Bronchial epithelial cell (primary cell): ENCODE measurements around the gene SERHL2. TPM values are rescaled to one million over a fixed set of nuclear protein-coding genes. Genes with fewer than 3 reads are reported as not detected.
A peak's percentile ranks its signal among the peaks of the same experiment; 100 is the strongest.

Experiments
- DNase-seq: peaks from one replicate; pipeline ENCODE4 v3.0.0-alpha.2; 2010; ENCODE audit warnings: low read depth
- FAIRE-seq: peaks from 2 replicates; lab custom pipeline; 2011; peaks lifted over from hg19 to GRCh38; lab: Jason Lieb, UNC
- H3K27me3 ChIP-seq: 2 replicates; pipeline ENCODE4 v1.5.1; 2011; ENCODE audit warnings: low read length; ENCODE audit not compliant: control insufficient read depth, insufficient read depth
- H3K36me3 ChIP-seq: 2 replicates; pipeline ENCODE4 v1.5.1; 2011; ENCODE audit warnings: low read length; ENCODE audit not compliant: control insufficient read depth, insufficient read depth
- H3K4me3 ChIP-seq: 2 replicates; pipeline ENCODE4 v1.5.1; 2011; ENCODE audit warnings: mild to moderate bottlenecking, low read depth, low read length, control low read depth
- CTCF ChIP-seq: IDR thresholded peaks from 2 replicates; pipeline ENCODE4 v1.5.1; 2011; ENCODE audit warnings: mild to moderate bottlenecking, moderate library complexity, low read length, control low read depth, inconsistent platforms; ENCODE audit not compliant: insufficient read depth, severe bottlenecking
- total RNA-seq: library from RNA; depleted of rRNA; stranded (reverse); fragments of >200 nt; gene quantifications from 2 replicates; pipeline ENCODE4 v1.2.1, GENCODE V29; 2014

SERHL2 gene
- total RNA-seq, 1 donor from 2014 or later: 0.79 TPM

GRCh38 chr22:42619261-42620063 lies 65.7 kb downstream of the SERHL2 start:
- no peak for TF ChIP-seq CTCF
- Histone ChIP-seq H3K27me3 (no peaks in the 10 kb centered on the region), H3K36me3 (peaks cover 20% of the 10 kb centered on the region), H3K4me3 (no peak overlapping the region)
- DNase-seq (no peak), FAIRE-seq (no peak)

- no peak for TF ChIP-seq CTCF
Observed at GRCh38 chr22:42620084-42620483, 66.3 kb downstream of the SERHL2 start.

GRCh38 chr22:42621505-42622002 lies 67.8 kb downstream of the SERHL2 start:
- H3K27me3 ChIP-seq: no peaks in the 10 kb centered on the region
- no peak overlapping the region for H3K4me3 ChIP-seq
- DNase-seq (peak; percentile 47), FAIRE-seq (peak; percentile 75)
- TF ChIP-seq CTCF: peak; percentile 89
- H3K36me3 ChIP-seq: peaks cover 22% of the 10 kb centered on the region

More at GRCh38 chr22:42620084-42620483, 66.3 kb downstream of the SERHL2 start:
- FAIRE-seq (no peak), DNase-seq (no peak)
- Histone ChIP-seq H3K4me3 (no peak overlapping the region), H3K36me3 (peaks cover 20% of the 10 kb centered on the region), H3K27me3 (no peaks in the 10 kb centered on the region)

GRCh38 chr22:42622061-42622710 lies 68.4 kb downstream of the SERHL2 start:
- DNase-seq (no peak), FAIRE-seq (no peak)
- Histone ChIP-seq H3K4me3 (no peak overlapping the region), H3K36me3 (peaks cover 28% of the 10 kb centered on the region), H3K27me3 (no peaks in the 10 kb centered on the region)
- no peak for TF ChIP-seq CTCF

- no peak for DNase-seq
- no peak for TF ChIP-seq CTCF
- Histone ChIP-seq H3K4me3 (no peak overlapping the region), H3K36me3 (peaks cover 37% of the 10 kb centered on the region), H3K27me3 (no peaks in the 10 kb centered on the region)
- no peak for FAIRE-seq
Observed at GRCh38 chr22:42623301-42623751, 69.6 kb downstream of the SERHL2 start.

Other genes starting within 250 kb of the SERHL2 start
- gene NFAM1, start 121.6 kb upstream of the SERHL2 start, total RNA-seq: not detected in 2 replicates
- gene RRP7A, start 34.2 kb upstream of the SERHL2 start, total RNA-seq: 30.7 and 39.8 TPM in 2 replicates
- gene POLDIP3, start 60.9 kb downstream of the SERHL2 start, total RNA-seq: 16.8 and 25.1 TPM in 2 replicates
- 0.26 and 1.1 TPM in 2 replicates for gene ATP5MGL, start 86.6 kb downstream of the SERHL2 start, total RNA-seq
- gene CYB5R3, start 95.4 kb downstream of the SERHL2 start, total RNA-seq: 9.0 and 16.4 TPM in 2 replicates
- 12.4 and 15.5 TPM in 2 replicates for gene A4GALT, start 166.9 kb downstream of the SERHL2 start, total RNA-seq